GM12891 (cell line): ENCODE data around the gene ABHD4.
"Not testable (repeated sequence)": the region's sequence is repeated elsewhere in the genome, so short reads cannot be mapped to it uniquely, and the experiment has no call there.

Experiments used
- DNase-seq: peaks from one replicate; pipeline ENCODE4 v3.0.0; 2011; ENCODE audit warnings: low spot score; ENCODE audit not compliant: insufficient read length
- FAIRE-seq: peaks from 2 replicates; lab custom pipeline; 2011; peaks lifted over from hg19 to GRCh38; lab: Jason Lieb, UNC
- PAX5 ChIP-seq: IDR thresholded peaks from 2 replicates; pipeline ENCODE4 v1.6.1; 2011; ENCODE audit warnings: low read length, moderate library complexity, mild to moderate bottlenecking; ENCODE audit not compliant: insufficient read depth, severe bottlenecking
- POLR2A ChIP-seq: IDR thresholded peaks from 2 replicates; pipeline ENCODE4 v1.6.1; 2011; ENCODE audit warnings: low read depth, low read length, control low read depth
- POLR2AphosphoS5 ChIP-seq: IDR thresholded peaks from 2 replicates; pipeline ENCODE4 v1.6.1; 2011; ENCODE audit warnings: low read depth, low read length, control low read depth
- POU2F2 ChIP-seq: IDR thresholded peaks from 2 replicates; pipeline ENCODE4 v1.6.1; 2011; ENCODE audit warnings: low read depth, mild to moderate bottlenecking, control low read depth, low read length, moderate library complexity
- SPI1 ChIP-seq: IDR thresholded peaks from 2 replicates; pipeline ENCODE4 v1.6.1; 2011; ENCODE audit warnings: low read depth, low read length, control low read depth
- TAF1 ChIP-seq: IDR thresholded peaks from 2 replicates; pipeline ENCODE4 v1.6.1; 2011; ENCODE audit warnings: low read depth, low read length, control low read depth

ABHD4 gene

DNA sequence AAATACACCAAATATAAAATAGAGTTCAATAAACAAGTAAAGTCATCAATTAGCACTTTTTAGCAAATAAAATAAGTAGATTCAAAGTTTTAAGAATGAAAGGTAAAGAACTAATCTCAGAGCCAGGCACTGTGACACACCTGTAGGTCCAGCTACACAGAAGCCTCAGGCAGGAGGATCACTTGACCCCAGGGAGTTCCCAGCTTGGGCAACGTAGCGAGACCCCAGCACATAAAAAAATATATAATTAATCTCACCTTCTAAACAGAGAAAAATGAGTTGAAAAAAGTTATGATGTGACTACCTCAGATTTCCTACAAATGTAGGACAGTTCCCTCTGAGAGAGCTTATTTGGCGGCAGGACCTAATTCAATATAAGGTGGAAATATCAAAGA lies 28.4 kb upstream of the ABHD4 start:
- DNase-seq (no peak), FAIRE-seq (no peak)
- TF ChIP-seq SPI1 (no peak), POLR2AphosphoS5 (no peak), POLR2A (no peak), POU2F2 (no peak), PAX5 (no peak), TAF1 (no peak)

DNA sequence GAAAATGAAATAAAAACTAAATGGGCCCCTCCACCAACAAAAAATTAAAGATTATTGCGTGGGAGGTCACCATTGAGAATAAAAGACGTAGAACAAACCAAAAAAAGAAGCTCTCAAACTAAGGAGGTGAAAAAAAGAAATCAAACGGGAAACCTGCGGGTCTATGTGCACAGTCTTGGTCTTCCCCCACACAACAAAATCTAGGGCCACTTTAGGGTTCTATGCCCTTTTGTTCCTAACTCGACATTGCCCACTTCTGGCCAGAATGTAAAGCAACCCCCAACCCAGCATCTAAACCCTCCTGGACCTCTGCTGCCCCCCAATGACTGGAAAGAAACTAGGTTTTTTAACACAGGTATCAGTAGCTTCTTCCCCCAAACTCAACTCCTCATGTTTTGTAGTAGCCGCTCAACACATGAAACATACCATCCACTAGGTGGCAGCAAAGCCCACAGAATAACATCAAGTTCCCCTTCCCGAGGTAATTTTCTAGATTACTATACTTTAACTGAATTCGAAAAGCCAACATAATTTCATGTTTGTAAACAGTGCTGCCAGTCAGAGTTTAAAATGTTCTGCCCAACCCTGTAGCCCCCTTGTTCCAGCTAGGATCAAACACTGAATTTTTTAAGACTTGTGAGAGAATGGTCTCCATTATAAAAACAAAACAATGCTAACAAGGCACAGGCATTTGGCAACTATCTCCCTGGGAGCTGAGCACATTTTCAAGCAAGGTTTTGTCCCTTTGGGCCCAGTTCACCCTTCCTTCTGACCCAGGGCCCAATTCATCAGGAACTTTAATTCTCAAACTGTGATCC lies 27.8 kb upstream of the ABHD4 start:
- peak; percentile 47 for DNase-seq
- TF ChIP-seq POU2F2 (peak; percentile 83; the same call in 1 of the 2 replicates), POLR2A (no peak), PAX5 (peak; percentile 48)
- peak; percentile 97 for FAIRE-seq

DNA sequence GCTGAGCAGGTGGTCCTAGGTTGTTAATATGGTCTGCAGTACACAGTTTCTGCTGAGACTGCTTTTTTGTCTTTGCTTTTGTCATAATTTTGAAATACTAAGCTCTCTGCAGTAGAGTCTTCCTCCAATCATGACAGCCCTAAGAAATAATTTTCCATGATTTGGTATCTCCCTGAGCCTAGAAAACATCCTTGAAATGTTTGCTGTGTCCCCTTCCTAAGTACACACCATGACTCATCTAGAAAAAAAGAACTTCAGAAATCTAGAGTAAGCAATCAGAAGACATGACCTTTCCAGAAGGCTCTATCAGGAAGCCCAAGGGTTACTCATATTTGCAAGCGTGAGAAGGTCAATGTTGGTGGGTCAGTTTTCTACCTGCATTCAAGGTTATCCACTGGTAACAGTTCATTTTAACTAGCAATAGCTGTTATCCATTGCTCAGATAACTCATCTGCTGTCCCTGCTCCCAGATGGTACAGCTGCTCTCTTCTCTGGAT lies 25.5 kb upstream of the ABHD4 start:
- TF ChIP-seq POLR2A (no peak), POU2F2 (no peak), POLR2AphosphoS5 (no peak), TAF1 (no peak), PAX5 (no peak), SPI1 (no peak)
- no peak for FAIRE-seq
- no peak for DNase-seq

DNA sequence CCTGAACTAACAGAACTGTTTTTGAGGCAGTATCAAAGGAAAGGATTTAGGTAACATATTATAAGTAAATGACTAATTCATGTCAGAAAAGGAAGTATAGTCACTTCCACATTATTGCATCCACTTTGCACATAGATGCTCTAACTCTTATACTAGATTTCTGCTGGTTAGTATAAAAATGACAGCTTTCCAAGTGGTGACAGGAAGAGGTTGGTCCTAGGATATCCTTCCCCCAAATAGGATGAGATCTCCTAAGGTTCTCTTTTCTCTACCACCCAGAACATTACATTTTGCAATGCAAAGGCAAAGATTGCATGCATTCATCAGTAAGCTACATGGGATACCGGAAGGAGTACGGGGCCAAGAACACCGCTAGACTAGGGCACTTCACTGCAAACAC lies 24.3 kb upstream of the ABHD4 start:
- TF ChIP-seq POLR2A (no peak), TAF1 (no peak), PAX5 (no peak), POLR2AphosphoS5 (no peak), POU2F2 (no peak), SPI1 (no peak)
- FAIRE-seq (no peak), DNase-seq (no peak)

DNA sequence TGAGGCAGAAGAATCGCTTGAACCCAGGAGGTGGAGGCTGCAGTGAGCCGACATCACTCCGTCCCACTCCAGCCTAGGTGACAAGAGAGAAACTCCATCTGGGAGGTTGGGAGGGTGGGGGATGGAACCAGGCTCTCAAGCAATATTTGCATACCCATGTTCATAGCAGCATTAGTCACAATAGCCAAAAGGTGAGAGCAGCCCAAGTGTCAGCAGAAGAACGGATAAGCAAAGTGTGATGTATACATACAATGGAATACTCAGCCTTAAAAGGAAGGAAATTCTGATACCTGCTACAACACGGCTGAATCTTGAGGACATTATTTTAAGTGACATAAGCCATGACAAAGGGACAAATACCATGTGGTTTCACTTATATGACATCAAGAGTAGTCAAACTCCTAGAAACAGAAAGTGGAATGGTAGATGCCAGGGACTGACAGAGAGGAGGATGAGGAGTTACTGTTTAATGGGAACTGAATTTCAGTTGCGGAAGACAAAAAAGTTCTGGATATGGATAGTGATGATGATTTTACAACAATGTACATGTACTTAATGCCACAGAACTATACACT lies 20.7 kb upstream of the ABHD4 start:
- no peak for FAIRE-seq
- DNase-seq: no peak
- TF ChIP-seq PAX5: no peak
- TF ChIP-seq POU2F2: peak; percentile 69; the same call in 1 of the 2 replicates

DNA sequence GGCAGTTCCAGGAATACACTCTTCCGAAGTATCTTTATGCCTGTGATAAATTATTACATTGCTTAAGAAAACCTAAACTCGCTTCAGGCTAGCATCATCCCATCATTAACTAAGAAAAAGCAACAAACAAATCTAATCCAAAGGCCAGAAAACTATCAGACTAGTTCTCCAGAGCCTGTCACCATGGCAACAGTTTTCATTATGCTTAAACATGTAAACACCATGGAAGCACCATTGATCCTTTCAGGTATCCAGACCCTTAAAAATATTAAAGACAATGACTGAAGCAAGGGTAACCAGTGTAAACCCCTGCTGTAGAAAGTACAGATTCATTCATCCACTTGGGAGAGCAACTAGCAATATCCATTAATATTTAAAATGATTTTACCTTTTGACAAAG lies 18.9 kb upstream of the ABHD4 start:
- DNase-seq (no peak), FAIRE-seq (no peak)
- TF ChIP-seq PAX5 (no peak), POLR2A (no peak), POLR2AphosphoS5 (no peak), POU2F2 (no peak), SPI1 (no peak), TAF1 (no peak)

DNA sequence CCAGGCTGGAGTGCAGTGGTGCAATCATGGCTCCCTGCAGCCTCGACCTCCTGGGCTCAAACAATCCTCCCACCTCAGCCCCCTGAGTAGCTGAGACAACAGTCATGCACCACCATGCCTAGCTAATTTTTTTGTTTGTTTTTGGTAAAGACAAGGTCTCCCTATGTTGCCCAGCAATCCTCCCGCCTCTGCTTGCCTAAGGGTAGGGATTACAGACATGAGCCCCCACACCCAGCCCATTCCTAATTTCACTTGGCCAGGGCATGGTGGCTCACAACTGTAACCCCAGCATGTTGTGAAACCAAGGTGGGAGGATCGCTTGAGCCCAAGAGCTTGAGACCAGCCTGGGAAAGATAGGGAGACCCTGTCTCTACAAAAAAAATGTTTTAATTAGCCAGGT lies 18.2 kb upstream of the ABHD4 start:
- DNase-seq (no peak), FAIRE-seq (no peak)
- no peak for TF ChIP-seq SPI1
- no peak for TF ChIP-seq POU2F2
- TF ChIP-seq POLR2AphosphoS5: no peak
- no peak for TF ChIP-seq PAX5
- TF ChIP-seq POLR2A: no peak
- no peak for TF ChIP-seq TAF1

DNA sequence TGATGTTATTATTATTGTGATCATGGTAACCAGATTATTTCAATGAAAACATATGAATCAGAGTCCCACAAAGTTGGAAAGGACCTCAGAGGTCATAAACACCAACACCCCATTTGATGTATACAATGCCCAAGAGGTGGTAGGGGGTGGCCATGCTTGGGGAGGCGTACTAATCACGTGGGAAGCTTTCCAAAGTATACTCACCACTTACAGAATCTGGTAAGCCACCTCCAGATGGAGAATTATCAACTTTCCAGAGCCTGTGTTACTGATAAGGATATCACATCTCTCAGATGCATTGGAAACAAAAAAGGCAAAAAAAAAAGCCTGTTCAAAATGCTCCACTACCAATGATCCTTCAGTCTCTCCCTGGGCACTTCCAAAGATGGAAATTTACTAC lies 17.5 kb upstream of the ABHD4 start:
- no peak for TF ChIP-seq PAX5
- TF ChIP-seq SPI1: no peak
- no peak for TF ChIP-seq POLR2AphosphoS5
- TF ChIP-seq POU2F2: no peak
- TF ChIP-seq TAF1: no peak
- TF ChIP-seq POLR2A: no peak
- FAIRE-seq: no peak
- no peak for DNase-seq

DNA sequence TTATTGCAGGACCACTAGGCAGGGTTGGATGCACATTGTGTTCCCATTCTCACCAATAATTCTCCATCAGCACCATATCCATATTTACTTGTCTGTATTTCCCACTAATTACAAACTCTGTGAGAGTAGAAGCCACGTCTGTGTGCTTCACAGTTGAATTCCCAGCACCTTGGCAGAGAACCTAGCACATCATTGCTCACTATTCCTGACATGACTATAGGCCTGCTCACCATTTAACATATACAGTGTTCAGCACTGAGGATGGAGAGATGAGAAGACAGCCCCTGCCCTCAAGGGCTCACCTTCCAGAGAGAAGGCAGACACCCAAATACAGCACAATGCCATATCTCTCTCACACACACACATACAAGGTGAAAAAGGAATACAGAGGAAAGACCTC lies 14.1 kb upstream of the ABHD4 start:
- DNase-seq (no peak), FAIRE-seq (peak; percentile 76)
- TF ChIP-seq POU2F2: no peak

DNA sequence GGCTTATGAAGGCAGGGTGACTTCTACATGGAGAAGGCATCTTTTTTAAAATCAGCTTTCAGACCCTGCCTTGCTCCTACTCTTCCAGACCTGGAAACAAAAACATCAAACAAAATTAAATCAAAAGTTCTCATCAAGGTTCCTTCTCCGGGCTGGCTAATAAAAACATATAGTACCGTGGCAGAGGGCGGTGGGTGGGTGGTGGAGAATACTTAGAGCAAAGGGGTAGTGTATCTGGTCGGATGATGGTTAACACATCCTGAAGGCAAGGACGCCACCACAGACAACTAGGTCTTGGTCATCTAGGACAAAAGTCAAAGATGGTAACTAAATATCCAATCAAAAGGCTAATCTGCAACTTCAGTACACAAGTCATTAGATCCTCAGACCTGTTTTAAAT lies 10.9 kb upstream of the ABHD4 start:
- no peak for DNase-seq
- no peak for FAIRE-seq
- TF ChIP-seq POU2F2 (no peak), SPI1 (no peak), PAX5 (no peak), POLR2AphosphoS5 (no peak)

DNA sequence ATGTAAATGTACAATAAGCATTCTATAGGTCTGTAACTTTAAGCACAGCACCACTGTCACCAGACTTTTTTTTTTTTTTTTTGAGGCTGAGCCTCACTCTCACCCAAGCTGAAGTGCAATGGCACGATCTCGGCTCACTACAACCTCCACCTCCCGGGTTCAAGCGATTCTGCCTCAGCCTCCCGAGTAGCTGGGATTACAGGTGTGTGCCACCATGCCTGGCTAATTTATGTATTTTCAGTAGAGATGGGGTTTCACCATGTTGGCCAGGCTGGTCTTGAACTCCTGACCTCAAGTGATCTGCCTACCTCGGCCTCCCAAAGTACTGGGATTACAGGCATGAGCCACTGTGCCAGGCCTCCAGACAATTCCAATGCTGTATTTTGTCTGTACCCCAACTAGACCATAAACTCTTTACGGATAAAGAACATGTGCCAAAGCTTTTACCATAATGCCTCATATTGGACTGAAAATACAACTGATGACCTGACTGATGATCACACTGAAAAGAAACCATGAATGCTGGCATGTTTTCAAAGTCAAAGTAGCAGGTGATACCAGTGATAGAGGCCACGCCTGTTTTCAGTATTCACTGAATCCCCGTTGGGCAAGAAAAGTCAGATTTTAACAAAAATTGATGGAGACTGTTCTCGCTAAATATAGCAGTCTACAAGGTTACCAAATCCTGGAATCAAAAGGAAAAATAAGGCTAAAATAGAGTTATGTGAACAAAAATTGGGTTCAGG lies 10.2 kb upstream of the ABHD4 start:
- DNase-seq: not testable (repeated sequence)
- FAIRE-seq: peak; percentile 31
